Measurements from ENCODE around the gene TMEM254. TPM values are rescaled to one million over a fixed set of nuclear protein-coding genes. Genes with fewer than 3 reads are reported as not detected.
A peak's percentile ranks its signal among the peaks of the same experiment; 100 is the strongest.

Gene TMEM254
- total and polyA plus RNA-seq, 2 of the 4 experiments (the other 2 are of a cell fraction): 4.7 to 10.7 TPM

- Histone ChIP-seq H2BK20ac (ENCODE audit: low read depth, low read length) (no peak within 1 kb of the TSS; the same call in none of the 2 replicates), H3K9me3 (ENCODE audit: control insufficient read depth, insufficient read depth, low read length) (no peaks in the 10 kb centered on the region), H4K20me1 (ENCODE audit: insufficient read depth, low read length) (no peaks in the 10 kb centered on the region), H4K8ac (ENCODE audit: low read depth in 2 of 2, low read length in 2 of 2) (peak within 1 kb of the TSS; percentile 50 to 86; a peak in 2 of 4 replicates), H3K4me1 (ENCODE audit: control insufficient read depth, insufficient read depth, low read length) (peaks cover 14% of the 10 kb centered on the region; the same call in 1 of the 2 replicates), H4K5ac (ENCODE audit: low read depth, low read length) (no peak within 1 kb of the TSS), H2BK120ac (ENCODE audit: low read depth, low read length) (peak within 1 kb of the TSS; percentile 83; the same call in 1 of the 2 replicates), H3K9me1 (ENCODE audit: insufficient read depth, low read length) (peaks cover 8% of the 10 kb centered on the region; the same call in 1 of the 2 replicates), H3K9ac (ENCODE audit: low read depth, low read length) (peak within 1 kb of the TSS; percentile 84), H2AK5ac (ENCODE audit: low read depth, low read length) (peak within 1 kb of the TSS; percentile 74), H3K14ac (replicated peaks; ENCODE audit: low read depth, low read length) (peak within 1 kb of the TSS; percentile 90), H3K27me3 (ENCODE audit: control insufficient read depth, insufficient read depth, low read length) (no peaks in the 10 kb centered on the region), H4K91ac (ENCODE audit: insufficient read depth, low read depth, low read length) (peak within 1 kb of the TSS; percentile 34; the same call in 1 of the 2 replicates), H3K4me2 (ENCODE audit: low read depth, low read length) (peak within 1 kb of the TSS; percentile 96), H3K79me1 (ENCODE audit: low read depth in 1 of 2, low read length in 2 of 2) (peaks cover 0 to 11% of the 10 kb centered on the region in 2 experiments; a peak in 1 of 4 replicates), H2AK9ac (replicated peaks; ENCODE audit: low read depth, low read length, poor library complexity) (peak within 1 kb of the TSS; percentile 92), H2AFZ (replicated peaks; ENCODE audit: low read length, poor library complexity) (peak within 1 kb of the TSS; percentile 94), H3K18ac (ENCODE audit: low read depth, low read length) (peak within 1 kb of the TSS; percentile 63), H3K36me3 (ENCODE audit: control insufficient read depth, insufficient read depth, low read length) (no peaks in the 10 kb centered on the region), H3K4ac (ENCODE audit: low read depth, low read length) (peak within 1 kb of the TSS; percentile 89), H3K56ac (ENCODE audit: extremely low read depth, insufficient read depth, low read length) (peak within 1 kb of the TSS; percentile 24; the same call in 1 of the 2 replicates), H2BK15ac (ENCODE audit: low read depth, low read length) (no peak within 1 kb of the TSS; the same call in 2 of the 3 replicates), H3K27ac (ENCODE audit: insufficient read depth, low read length) (peak within 1 kb of the TSS; percentile 65), H3K23ac (ENCODE audit: low read depth, low read length) (peak within 1 kb of the TSS; percentile 71; the same call in 1 of the 2 replicates), H3K4me3 (ENCODE audit: insufficient read depth, low read depth, low read length) (peak within 1 kb of the TSS; percentile 67), H2BK5ac (ENCODE audit: low read depth, low read length, poor library complexity, severe bottlenecking) (no peak within 1 kb of the TSS)
- WGBS, 2 experiments (ENCODE audit: extremely low coverage in 2 of 2, insufficient read length in 1 of 2): 2% methylated on average over 38 of the region's 58 CpGs; no CpG with 5 or more reads in 1 of the 2 experiments
- ChIA-PET POLR2A (ENCODE audit: unreplicated experiment) (no interaction called here), CTCF (interaction anchor here (1.2 kb wide), 1 partner anchor 86 kb away, joined by 3 read pairs; no protein-coding TSS in a partner anchor)
- BruUV-seq (replicated peaks): no TSS peak
- in situ Hi-C loops (cut with MboI; ENCODE audit: low sequenced_read_pairs): no loop called here
- intact Hi-C loops (cut with micrococcal nuclease): loop anchor here (10.0 kb wide), 1 partner anchor 588 kb away; no protein-coding TSS in a partner anchor
- TF ChIP-seq MAZ (IDR thresholded peaks at IDR 0.05; ENCODE audit: borderline replicate concordance, low read depth, low read length) (no peak), POLR2A (IDR thresholded peaks at IDR 0.05; ENCODE audit: low read depth, low read length) (no peak), SMC3 (IDR thresholded peaks at IDR 0.05; ENCODE audit: low read depth, low read length) (no peak), RFX5 (IDR thresholded peaks at IDR 0.05; ENCODE audit: low read depth, low read length) (no peak), BHLHE40 (IDR thresholded peaks at IDR 0.05; ENCODE audit: low read depth, low read length) (no peak), NFE2L2 (IDR thresholded peaks at IDR 0.05; ENCODE audit: low read depth, low read length) (no peak), USF2 (IDR thresholded peaks at IDR 0.05; ENCODE audit: low read depth, low read length) (no peak)
- peak; percentile 20 for DNase-seq
- peak; percentile 80 for ATAC-seq (ENCODE audit: low read depth)
- dilution Hi-C loops (cut with HindIII; ENCODE audit: low sequenced_read_pairs, unreplicated experiment): no loop called here
These were observed 54.1 kb downstream of the TMEM254 start, which contains the start of gene PLAC9 for GRCh38 chr10:80132299-80133139. Gene PLAC9 (plus strand): TSS chr10:80132730. CDS start chr10:80132763, 33 bp downstream.
